Muscle of arm (tissue), 12 donors: ENCODE measurements around the gene ZNF45. TPM values are rescaled to one million over a fixed set of nuclear protein-coding genes. Genes with fewer than 3 reads are reported as not detected.
"Not testable (repeated sequence)": the region's sequence is repeated elsewhere in the genome, so short reads cannot be mapped to it uniquely, and the experiment has no call there.

Experiments used
- DNase-seq: peaks from one replicate; pipeline ENCODE4 v3.0.0-alpha.2; 2013
- polyA plus RNA-seq, 12 donors: library from polyadenylated mRNA; unstranded; fragments of 120-200 nt; gene quantifications; one replicate each; pipeline ENCODE4 v1.2.1, GENCODE V29; 2013; ENCODE audit not compliant: insufficient read length in 12 of 12

The ZNF45 gene
- polyA plus RNA-seq, 12 donors, result 3.6 to 20.3 (median 15.1) TPM; not detected in 1

GRCh38 chr19:43923875-43924274 lies 11.2 kb downstream of the ZNF45 start:
- DNase-seq, result no peak

- DNase-seq, result no peak
Observed at GRCh38 chr19:43914051-43914450, 21.0 kb downstream of the ZNF45 start.

DNA sequence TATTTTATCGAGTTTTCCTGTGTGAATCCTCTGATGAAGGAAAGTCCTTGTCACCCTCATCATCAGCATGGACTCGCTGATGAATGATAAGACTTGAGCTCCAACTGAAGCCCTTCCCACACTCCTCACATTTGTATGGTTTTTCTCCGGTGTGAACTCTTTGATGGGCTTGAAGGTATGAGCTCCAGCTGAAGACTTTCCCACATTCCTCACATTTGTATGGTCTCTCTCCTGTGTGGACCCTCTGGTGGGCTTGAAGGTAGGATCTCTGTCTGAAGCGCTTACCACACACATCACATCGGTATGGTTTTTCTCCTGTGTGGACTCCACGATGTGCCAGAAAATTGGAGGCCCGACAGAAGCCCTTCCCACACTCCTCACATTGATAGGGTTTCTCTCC lies 21.7 kb downstream of the ZNF45 start:
- no peak for DNase-seq

- DNase-seq, result no peak
Observed at GRCh38 chr19:43910884-43911283, 24.2 kb downstream of the ZNF45 start.

- no peak for DNase-seq
Observed at GRCh38 chr19:43908659-43909058, 26.4 kb downstream of the ZNF45 start.

GRCh38 chr19:43906774-43907173 lies 28.3 kb downstream of the ZNF45 start:
- no peak for DNase-seq

GRCh38 chr19:43905897-43906296 lies 29.2 kb downstream of the ZNF45 start:
- DNase-seq, result no peak

GRCh38 chr19:43902399-43902798 lies 32.7 kb downstream of the ZNF45 start:
- no peak for DNase-seq

DNA sequence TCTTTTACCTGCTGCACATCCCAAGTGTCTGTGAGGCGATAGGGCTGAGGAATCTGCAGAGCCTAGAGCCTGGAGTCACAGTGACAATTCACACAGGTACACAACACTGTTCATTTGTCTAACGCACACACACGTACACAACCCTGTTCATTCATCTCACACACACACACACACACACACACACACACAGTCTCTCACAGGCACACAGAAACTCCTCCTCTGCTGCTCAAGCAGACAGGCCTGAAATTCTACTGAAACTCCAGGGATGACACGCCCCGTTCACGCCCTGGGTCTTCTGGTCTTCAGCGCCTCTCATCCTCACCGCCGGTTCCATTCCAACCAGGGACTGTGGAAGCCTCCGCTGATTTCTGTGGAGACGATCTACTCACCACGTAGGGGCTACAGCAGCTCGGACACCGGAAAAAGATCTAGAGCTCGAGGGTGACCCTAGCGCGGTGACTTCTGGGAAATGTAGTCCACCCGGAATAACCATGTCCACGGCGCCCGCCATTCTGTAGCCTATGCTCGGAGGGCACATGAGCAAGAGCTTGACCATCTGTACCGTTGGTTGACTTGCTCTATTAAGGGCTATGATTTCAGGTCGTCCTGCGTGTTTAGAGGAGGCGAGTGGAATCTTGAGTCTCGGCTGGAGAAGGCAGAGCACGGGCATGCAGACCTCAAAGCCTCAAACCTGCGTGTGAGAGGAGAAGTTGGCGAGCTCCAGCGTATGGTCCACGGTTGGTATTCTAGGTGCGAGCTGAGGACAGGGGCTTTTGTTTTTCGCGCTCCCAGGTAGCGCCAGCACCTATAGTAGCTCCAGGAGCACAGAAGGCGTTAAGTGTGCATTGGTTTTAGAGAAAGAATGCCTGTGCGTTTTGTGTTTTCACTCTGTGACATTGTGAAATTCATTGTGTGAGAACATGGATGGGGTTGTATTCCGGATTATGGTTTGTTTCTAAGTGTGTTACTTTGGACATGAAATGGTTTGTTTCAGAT lies 33.4 kb downstream of the ZNF45 start:
- peak; percentile 84 for DNase-seq

- DNase-seq, result no peak
Observed at GRCh38 chr19:43895727-43896308, 39.3 kb downstream of the ZNF45 start.

DNA sequence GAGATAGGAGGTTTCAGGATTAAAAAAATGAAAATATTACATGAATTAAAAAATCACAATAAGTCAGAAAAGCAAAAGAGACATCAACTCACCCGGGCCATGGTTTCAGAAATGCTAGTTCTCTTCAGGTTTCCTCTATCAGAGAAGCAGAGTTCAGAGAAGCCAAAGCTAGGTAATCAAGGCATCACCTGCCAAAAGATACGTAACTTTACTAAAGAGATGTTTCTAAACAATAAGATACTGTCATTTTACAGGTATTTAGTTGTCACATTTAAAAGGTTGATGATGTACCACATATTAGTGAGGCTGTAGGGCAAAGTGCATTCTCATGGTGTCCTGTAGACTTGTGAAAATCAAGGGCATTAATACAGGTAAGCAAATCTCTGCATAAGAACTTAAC lies 51.2 kb downstream of the ZNF45 start, which contains the start of gene ZNF404:
TSS of gene ZNF404 (minus strand) at position 101 of the 400 bp plus-strand sequence.
- DNase-seq, result no peak

- no peak for DNase-seq
Observed at GRCh38 chr19:43880483-43880882, 54.6 kb downstream of the ZNF45 start.

GRCh38 chr19:43872547-43873336 lies 62.3 kb downstream of the ZNF45 start:
- DNase-seq, result no peak

DNA sequence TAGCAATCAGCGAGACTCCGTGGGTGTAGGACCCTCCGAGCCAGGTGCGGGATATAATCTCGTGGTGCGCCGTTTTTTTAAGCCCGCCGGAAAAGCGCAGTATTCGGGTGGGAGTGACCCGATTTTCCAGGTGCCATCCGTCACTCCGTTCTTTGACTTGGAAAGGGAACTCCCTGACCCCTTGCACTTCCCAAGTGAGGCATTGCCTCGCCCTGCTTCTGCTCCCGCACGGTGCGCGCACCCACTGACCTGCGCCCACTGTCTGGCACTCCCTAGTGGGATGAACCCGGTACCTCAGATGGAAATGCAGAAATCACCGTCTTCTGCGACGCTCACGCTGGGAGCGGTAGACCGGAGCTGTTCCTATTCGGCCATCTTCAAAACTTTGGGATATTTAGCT lies 68.2 kb downstream of the ZNF45 start:
- not testable (repeated sequence) for DNase-seq

Other genes with a start within 250 kb of the ZNF45 start
- gene IRGC, start 219.2 kb downstream of the ZNF45 start, polyA plus RNA-seq, result under 1 TPM in 1 of 12 donors, not detected in 11; 0.13 TPM
- gene SMG9, start 180.3 kb downstream of the ZNF45 start, polyA plus RNA-seq, result 10 to 100 TPM in 11 of 12 donors, not detected in 1; 29.9 to 65.4 (median 33.6) TPM
- 1 to 10 TPM in 2 of 12 donors, under 1 TPM in 8, not detected in 2; 0.29 to 2.0 (median 0.64) TPM for gene KCNN4, start 154.3 kb downstream of the ZNF45 start, polyA plus RNA-seq
- gene LYPD5, start 132.8 kb downstream of the ZNF45 start, polyA plus RNA-seq, result 1 to 10 TPM in 2 of 12 donors, under 1 TPM in 8, not detected in 2; 0.34 to 1.6 (median 0.60) TPM
- gene ZNF283, start 108.0 kb downstream of the ZNF45 start, polyA plus RNA-seq, result 10 to 100 TPM in 7 of 12 donors, 1 to 10 TPM in 4, not detected in 1; 5.6 to 18.5 (median 11.6) TPM
- gene ZNF404, start 51.3 kb downstream of the ZNF45 start, polyA plus RNA-seq, result 10 to 100 TPM in 3 of 12 donors, 1 to 10 TPM in 7, not detected in 2; 6.7 to 17.7 (median 8.5) TPM
- gene ZNF221, start 15.9 kb upstream of the ZNF45 start, polyA plus RNA-seq, result 1 to 10 TPM in 10 of 12 donors, not detected in 2; 2.3 to 4.7 (median 3.7) TPM
- gene ZNF155, start 48.9 kb upstream of the ZNF45 start, polyA plus RNA-seq, result 10 to 100 TPM in 2 of 12 donors, 1 to 10 TPM in 9, not detected in 1; 6.4 to 22.9 (median 8.9) TPM
- gene ZNF230, start 67.7 kb upstream of the ZNF45 start, polyA plus RNA-seq, result 1 to 10 TPM in 11 of 12 donors, not detected in 1; 2.1 to 5.3 (median 3.5) TPM
- 1 to 10 TPM in 10 of 12 donors, not detected in 2; 4.4 to 7.6 (median 6.1) TPM for gene ZNF222, start 90.1 kb upstream of the ZNF45 start, polyA plus RNA-seq
- gene ZNF223, start 116.8 kb upstream of the ZNF45 start, polyA plus RNA-seq, result 1 to 10 TPM in 10 of 12 donors, not detected in 2; 3.6 to 8.9 (median 5.6) TPM
- gene ZNF284, start 136.9 kb upstream of the ZNF45 start, polyA plus RNA-seq, result 1 to 10 TPM in 11 of 12 donors, not detected in 1; 2.1 to 7.0 (median 3.3) TPM
- 10 to 100 TPM in 11 of 12 donors, not detected in 1; 11.1 to 32.4 (median 16.9) TPM for gene ZNF224, start 159.1 kb upstream of the ZNF45 start, polyA plus RNA-seq
- 1 to 10 TPM in 11 of 12 donors, not detected in 1; 4.4 to 7.8 (median 5.8) TPM for gene ZNF225, start 178.1 kb upstream of the ZNF45 start, polyA plus RNA-seq
- 10 to 100 TPM in 6 of 12 donors, 1 to 10 TPM in 5, not detected in 1; 7.3 to 15.9 (median 10.2) TPM for gene ZNF234, start 206.3 kb upstream of the ZNF45 start, polyA plus RNA-seq
- gene ZNF226, start 229.8 kb upstream of the ZNF45 start, polyA plus RNA-seq, result 10 to 100 TPM in 10 of 12 donors, 1 to 10 TPM in 1, not detected in 1; 4.8 to 21.5 (median 14.3) TPM